ENCODE data around the gene TRIM10.
"Not testable (repeated sequence)": the region's sequence is repeated elsewhere in the genome, so short reads cannot be mapped to it uniquely, and the experiment has no call there.

Gene TRIM10

DNA sequence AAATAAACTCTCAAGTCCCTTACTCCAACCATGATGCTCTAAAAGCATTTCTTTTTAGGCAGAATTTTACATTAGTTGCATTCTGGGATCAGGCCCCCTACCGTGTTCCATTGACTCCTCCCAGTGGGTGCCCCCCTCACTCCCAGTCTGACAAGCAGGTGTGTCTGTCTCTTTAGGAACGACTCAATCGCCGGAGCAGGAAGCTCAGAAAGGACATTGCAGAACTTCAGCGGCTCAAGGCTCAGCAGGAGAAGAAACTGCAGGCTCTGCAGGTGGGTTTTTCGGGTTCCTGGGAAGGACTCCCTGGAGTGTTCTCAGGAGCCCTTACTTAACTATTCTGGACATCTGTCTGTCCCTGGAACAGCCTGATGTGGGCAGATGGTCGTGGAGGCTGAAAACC, 15.2 kb downstream of the TRIM10 start:
- H3K4me3 ChIP-seq (IDR thresholded peaks at IDR 0.05; ENCODE audit: insufficient read depth, low read depth, low read length) = no peak overlapping the region
- H3K36me3 ChIP-seq (ENCODE audit: insufficient read depth) = no peaks in the 10 kb centered on the region
- H3K4me1 ChIP-seq (ENCODE audit: low read depth, poor library complexity, severe bottlenecking) = peaks cover 19% of the 10 kb centered on the region
- H3K27me3 ChIP-seq (ENCODE audit: insufficient read depth, low read depth) = no peaks in the 10 kb centered on the region
- H2AFZ ChIP-seq (ENCODE audit: low read depth) = no peak overlapping the region
- H3K4me2 ChIP-seq = no peak overlapping the region
- no peaks in the 10 kb centered on the region for H3K79me2 ChIP-seq (ENCODE audit: insufficient read depth, low read depth)
- TF ChIP-seq, protein P1, sequence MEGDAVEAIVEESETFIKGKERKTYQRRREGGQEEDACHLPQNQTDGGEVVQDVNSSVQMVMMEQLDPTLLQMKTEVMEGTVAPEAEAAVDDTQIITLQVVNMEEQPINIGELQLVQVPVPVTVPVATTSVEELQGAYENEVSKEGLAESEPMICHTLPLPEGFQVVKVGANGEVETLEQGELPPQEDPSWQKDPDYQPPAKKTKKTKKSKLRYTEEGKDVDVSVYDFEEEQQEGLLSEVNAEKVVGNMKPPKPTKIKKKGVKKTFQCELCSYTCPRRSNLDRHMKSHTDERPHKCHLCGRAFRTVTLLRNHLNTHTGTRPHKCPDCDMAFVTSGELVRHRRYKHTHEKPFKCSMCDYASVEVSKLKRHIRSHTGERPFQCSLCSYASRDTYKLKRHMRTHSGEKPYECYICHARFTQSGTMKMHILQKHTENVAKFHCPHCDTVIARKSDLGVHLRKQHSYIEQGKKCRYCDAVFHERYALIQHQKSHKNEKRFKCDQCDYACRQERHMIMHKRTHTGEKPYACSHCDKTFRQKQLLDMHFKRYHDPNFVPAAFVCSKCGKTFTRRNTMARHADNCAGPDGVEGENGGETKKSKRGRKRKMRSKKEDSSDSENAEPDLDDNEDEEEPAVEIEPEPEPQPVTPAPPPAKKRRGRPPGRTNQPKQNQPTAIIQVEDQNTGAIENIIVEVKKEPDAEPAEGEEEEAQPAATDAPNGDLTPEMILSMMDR (conservative IDR thresholded peaks at IDR 0.05; ENCODE audit: low read depth, low read length) = no peak
- no peak overlapping the region for H3K27ac ChIP-seq
- H4K20me1 ChIP-seq (ENCODE audit: insufficient read depth) = no peaks in the 10 kb centered on the region
- H3K9ac ChIP-seq = no peak overlapping the region

DNA sequence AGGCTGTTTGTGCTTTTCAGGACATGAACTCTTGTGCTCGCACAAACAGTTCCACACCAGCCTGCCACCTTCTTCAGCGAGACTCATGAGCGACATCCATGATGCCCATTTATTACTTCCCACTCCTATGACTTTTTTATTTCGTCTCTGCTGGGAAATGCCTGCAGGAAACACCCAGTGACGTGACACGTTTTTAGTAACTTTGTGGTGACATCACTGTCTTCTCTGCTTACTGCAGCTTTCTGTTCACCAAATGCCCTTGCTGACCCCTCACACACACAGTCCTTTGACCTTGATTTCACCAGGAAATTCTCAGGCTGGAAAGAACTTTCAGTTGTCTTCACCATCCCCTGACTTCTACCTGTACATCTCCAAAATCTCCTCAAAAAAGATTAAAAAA, 16.2 kb downstream of the TRIM10 start:
- Histone ChIP-seq H3K4me2 (no peak overlapping the region), H3K36me3 (ENCODE audit: insufficient read depth) (no peaks in the 10 kb centered on the region), H3K79me2 (ENCODE audit: insufficient read depth, low read depth) (no peaks in the 10 kb centered on the region), H3K4me1 (ENCODE audit: low read depth, poor library complexity, severe bottlenecking) (peaks cover 19% of the 10 kb centered on the region), H3K4me3 (IDR thresholded peaks at IDR 0.05; ENCODE audit: insufficient read depth, low read depth, low read length) (no peak overlapping the region), H3K27me3 (ENCODE audit: insufficient read depth, low read depth) (no peaks in the 10 kb centered on the region), H3K9ac (no peak overlapping the region), H4K20me1 (ENCODE audit: insufficient read depth) (no peaks in the 10 kb centered on the region), H2AFZ (ENCODE audit: low read depth) (no peak overlapping the region), H3K27ac (no peak overlapping the region)
- TF ChIP-seq, protein P1 (conservative IDR thresholded peaks at IDR 0.05; ENCODE audit: low read depth, low read length) = no peak

DNA sequence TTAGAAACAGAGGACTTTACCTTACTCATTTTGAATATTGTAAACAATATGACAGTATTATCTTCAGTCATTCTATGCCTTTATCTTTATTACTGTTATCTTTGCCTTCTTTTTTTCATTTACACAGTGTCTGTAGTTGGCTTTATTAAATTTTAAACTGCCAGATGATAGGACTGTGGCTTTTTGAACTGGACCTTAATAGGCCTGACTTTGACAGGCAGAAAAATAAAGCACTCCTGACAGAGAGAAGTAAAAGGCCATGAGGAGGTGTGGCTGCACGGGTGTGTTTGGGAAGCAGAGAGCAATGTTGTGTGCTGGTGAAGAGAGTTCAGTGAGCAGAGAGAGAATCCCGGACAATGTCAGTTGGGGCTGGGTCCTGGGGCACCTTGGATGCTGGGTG, 17.2 kb downstream of the TRIM10 start:
- H3K4me3 ChIP-seq (IDR thresholded peaks at IDR 0.05; ENCODE audit: insufficient read depth, low read depth, low read length) = no peak overlapping the region

DNA sequence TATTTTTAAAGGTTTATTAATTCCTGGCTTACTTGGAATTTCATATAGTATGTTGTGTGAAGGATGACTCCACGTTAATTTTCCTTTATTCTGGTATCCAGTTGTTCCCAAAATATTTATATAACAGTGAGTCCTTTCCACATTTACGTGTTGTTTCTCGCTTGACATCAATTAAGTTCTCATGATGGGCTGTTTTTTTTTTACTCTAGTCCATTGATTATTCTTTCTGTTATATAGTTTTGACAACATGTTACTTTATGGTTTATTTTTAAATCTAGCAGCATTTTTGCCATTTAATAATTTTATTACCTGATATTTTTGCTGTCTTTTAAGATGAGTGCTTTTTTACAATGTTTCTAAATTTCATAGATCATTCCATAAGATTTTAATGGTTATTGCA, 18.3 kb downstream of the TRIM10 start:
- Histone ChIP-seq H2AFZ (ENCODE audit: low read depth) (no peak overlapping the region), H3K36me3 (ENCODE audit: insufficient read depth) (no peaks in the 10 kb centered on the region), H4K20me1 (ENCODE audit: insufficient read depth) (no peaks in the 10 kb centered on the region), H3K27me3 (ENCODE audit: insufficient read depth, low read depth) (no peaks in the 10 kb centered on the region), H3K79me2 (ENCODE audit: insufficient read depth, low read depth) (no peaks in the 10 kb centered on the region), H3K9ac (no peak overlapping the region), H3K4me2 (no peak overlapping the region), H3K4me1 (ENCODE audit: low read depth, poor library complexity, severe bottlenecking) (peaks cover 16% of the 10 kb centered on the region), H3K27ac (no peak overlapping the region), H3K4me3 (IDR thresholded peaks at IDR 0.05; ENCODE audit: insufficient read depth, low read depth, low read length) (no peak overlapping the region)
- TF ChIP-seq, protein P1 (conservative IDR thresholded peaks at IDR 0.05; ENCODE audit: low read depth, low read length) = no peak

More for the DNA sequence above, 17.2 kb downstream of the TRIM10 start:
- no peak overlapping the region for H3K4me2 ChIP-seq
- no peaks in the 10 kb centered on the region for H4K20me1 ChIP-seq (ENCODE audit: insufficient read depth)
- H3K27ac ChIP-seq = no peak overlapping the region
- peaks cover 19% of the 10 kb centered on the region for H3K4me1 ChIP-seq (ENCODE audit: low read depth, poor library complexity, severe bottlenecking)
- no peaks in the 10 kb centered on the region for H3K79me2 ChIP-seq (ENCODE audit: insufficient read depth, low read depth)
- no peak overlapping the region for H2AFZ ChIP-seq (ENCODE audit: low read depth)
- TF ChIP-seq, protein P1 (conservative IDR thresholded peaks at IDR 0.05; ENCODE audit: low read depth, low read length) = no peak
- no peaks in the 10 kb centered on the region for H3K36me3 ChIP-seq (ENCODE audit: insufficient read depth)
- H3K9ac ChIP-seq = no peak overlapping the region
- no peaks in the 10 kb centered on the region for H3K27me3 ChIP-seq (ENCODE audit: insufficient read depth, low read depth)

DNA sequence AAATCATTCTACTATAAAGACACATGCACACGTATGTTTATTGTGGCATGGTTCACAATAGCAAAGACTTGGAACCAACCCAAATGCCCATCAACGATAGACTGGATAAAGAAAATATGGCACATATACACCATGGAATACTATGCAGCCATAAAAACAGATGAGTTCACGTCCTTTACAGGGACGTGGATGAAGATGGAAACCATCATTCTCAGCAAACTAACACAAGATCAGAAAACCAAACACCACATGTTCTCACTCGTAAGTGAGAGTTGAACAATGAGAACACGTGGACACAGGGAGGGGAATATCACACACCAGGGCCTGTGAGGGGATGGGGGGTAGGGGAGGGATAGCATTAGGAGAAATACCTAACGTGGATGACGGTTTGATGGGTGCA, 20.8 kb downstream of the TRIM10 start:
- H3K79me2 ChIP-seq (ENCODE audit: insufficient read depth, low read depth); H2AFZ ChIP-seq (ENCODE audit: low read depth); H3K27me3 ChIP-seq (ENCODE audit: insufficient read depth, low read depth); H4K20me1 ChIP-seq (ENCODE audit: insufficient read depth); H3K9ac ChIP-seq; H3K36me3 ChIP-seq (ENCODE audit: insufficient read depth); H3K27ac ChIP-seq; H3K4me3 ChIP-seq (IDR thresholded peaks at IDR 0.05; ENCODE audit: insufficient read depth, low read depth, low read length); H3K4me2 ChIP-seq: not testable (repeated sequence)
- peaks cover 26% of the 10 kb centered on the region for H3K4me1 ChIP-seq (ENCODE audit: low read depth, poor library complexity, severe bottlenecking)

All from KMS-11 (cell line).